NB4 (cell line): Measurements from ENCODE around the gene PDILT.

Experiments used
- DNase-seq: peaks from one replicate; pipeline ENCODE4 v3.0.0; 2010; ENCODE audit warnings: low read depth
- H3K4me3 ChIP-seq: one replicate; pipeline ENCODE4 v1.5.1; 2011; ENCODE audit warnings: mild to moderate bottlenecking, low read depth, low read length, moderate library complexity
- MYC ChIP-seq: IDR thresholded peaks from 2 replicates; pipeline ENCODE4 v1.6.1; 2011; ENCODE audit warnings: low read depth, low read length
- POLR2A ChIP-seq: IDR thresholded peaks from 2 replicates; pipeline ENCODE4 v1.6.1; 2011; ENCODE audit warnings: mild to moderate bottlenecking; ENCODE audit not compliant: insufficient read length; ENCODE audit errors: extremely low read depth
- TF ChIP-seq, protein P1 (sequence below): IDR thresholded peaks from one replicate; pipeline ENCODE4 v1.5.1; 2012; ENCODE audit warnings: low read depth, low read length
- TF ChIP-seq, protein P2 (sequence below): IDR thresholded peaks from 2 replicates; pipeline ENCODE4 v1.6.1; 2011; ENCODE audit warnings: low read depth, low read length

PDILT gene

GRCh38 chr16:20363191-20363590, 41.3 kb downstream of the PDILT start:
- TF ChIP-seq MYC = no peak
- DNase-seq = no peak
- no peak overlapping the region for H3K4me3 ChIP-seq

DNA sequence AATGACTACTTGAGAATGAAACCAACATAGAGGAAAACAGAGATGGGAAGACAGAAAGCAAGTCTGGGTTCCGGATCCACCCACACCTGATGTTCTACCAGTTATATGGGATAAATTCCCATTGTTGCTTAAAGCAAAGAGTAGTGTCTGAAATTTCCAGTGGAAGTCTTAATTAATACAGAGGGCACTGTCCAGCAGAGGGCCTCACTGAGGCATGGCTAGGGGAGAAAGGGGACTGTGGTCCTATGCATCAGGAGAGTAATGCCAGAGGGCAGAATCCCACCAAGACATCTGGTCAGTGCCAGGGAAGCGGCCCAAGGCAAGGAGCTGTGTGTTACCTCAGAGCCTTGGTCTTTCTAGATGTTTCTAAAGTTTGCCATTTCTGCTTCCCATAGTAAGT, 44.5 kb downstream of the PDILT start:
- TF ChIP-seq, protein P1, sequence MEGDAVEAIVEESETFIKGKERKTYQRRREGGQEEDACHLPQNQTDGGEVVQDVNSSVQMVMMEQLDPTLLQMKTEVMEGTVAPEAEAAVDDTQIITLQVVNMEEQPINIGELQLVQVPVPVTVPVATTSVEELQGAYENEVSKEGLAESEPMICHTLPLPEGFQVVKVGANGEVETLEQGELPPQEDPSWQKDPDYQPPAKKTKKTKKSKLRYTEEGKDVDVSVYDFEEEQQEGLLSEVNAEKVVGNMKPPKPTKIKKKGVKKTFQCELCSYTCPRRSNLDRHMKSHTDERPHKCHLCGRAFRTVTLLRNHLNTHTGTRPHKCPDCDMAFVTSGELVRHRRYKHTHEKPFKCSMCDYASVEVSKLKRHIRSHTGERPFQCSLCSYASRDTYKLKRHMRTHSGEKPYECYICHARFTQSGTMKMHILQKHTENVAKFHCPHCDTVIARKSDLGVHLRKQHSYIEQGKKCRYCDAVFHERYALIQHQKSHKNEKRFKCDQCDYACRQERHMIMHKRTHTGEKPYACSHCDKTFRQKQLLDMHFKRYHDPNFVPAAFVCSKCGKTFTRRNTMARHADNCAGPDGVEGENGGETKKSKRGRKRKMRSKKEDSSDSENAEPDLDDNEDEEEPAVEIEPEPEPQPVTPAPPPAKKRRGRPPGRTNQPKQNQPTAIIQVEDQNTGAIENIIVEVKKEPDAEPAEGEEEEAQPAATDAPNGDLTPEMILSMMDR = peak; percentile 35
- no peak for TF ChIP-seq MYC
- DNase-seq = peak; percentile 13
- H3K4me3 ChIP-seq = no peak overlapping the region

- no peak for TF ChIP-seq MYC
- TF ChIP-seq, protein P1 = no peak
- TF ChIP-seq, protein P2, sequence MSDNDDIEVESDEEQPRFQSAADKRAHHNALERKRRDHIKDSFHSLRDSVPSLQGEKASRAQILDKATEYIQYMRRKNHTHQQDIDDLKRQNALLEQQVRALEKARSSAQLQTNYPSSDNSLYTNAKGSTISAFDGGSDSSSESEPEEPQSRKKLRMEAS = no peak
- no peak overlapping the region for H3K4me3 ChIP-seq
- no peak for DNase-seq
Measured at GRCh38 chr16:20355114-20355782, 49.3 kb downstream of the PDILT start.

DNA sequence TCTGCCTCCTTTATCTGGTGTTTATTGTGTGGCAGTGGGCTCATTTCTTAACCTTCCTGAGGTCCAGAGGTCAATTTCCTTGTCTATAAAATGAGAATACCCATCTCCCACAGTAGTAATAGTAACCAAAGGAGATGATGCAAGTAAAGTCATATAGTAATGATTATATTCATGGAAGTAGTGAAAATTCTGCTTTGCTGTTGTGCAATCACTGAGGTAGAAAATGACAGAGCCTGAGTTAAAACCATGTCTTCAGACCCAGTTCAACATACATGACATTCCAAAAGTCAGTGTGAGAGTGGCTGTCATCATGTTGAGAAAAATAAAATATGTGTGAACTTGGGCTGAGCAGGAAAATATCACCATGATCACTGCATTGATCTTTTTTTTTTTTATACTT, 51.2 kb downstream of the PDILT start:
- no peak overlapping the region for H3K4me3 ChIP-seq
- no peak for DNase-seq
- TF ChIP-seq, protein P2 = no peak
- TF ChIP-seq MYC = no peak
- TF ChIP-seq, protein P1 = no peak
- TF ChIP-seq POLR2A = no peak

DNA sequence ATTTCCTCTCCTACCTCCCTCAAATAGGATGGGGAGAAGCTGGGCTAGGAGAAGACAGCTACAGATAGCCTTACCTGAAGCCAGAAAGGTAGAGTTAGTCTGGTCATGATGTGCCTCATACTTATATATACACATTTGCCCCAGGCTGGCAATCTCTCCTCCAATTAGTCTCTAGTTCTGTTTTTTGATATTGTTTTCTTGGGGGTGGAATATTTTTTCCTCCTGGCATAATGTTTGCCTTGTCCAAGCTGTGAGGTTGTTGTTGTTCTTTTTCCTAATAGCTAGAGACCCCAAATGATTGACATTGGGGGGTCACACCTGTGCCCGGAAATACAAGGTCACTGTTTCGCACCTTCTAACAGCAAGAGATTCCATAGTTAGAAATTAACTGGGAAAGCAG, 51.9 kb downstream of the PDILT start, which contains the start of gene UMOD:
UMOD (minus strand) TSS at position 101 of the 400 bp plus-strand sequence. CDS start 1,978 bp downstream, outside the sequence.
- no peak within 1 kb of the TSS for H3K4me3 ChIP-seq
- TF ChIP-seq POLR2A (no peak), MYC (no peak)
- TF ChIP-seq, protein P2 = no peak
- TF ChIP-seq, protein P1 = no peak
- DNase-seq = no peak

- H3K4me3 ChIP-seq = no peak overlapping the region
- no peak for DNase-seq
- TF ChIP-seq POLR2A = no peak
- TF ChIP-seq, protein P1 = peak; percentile 19
Measured at GRCh38 chr16:20349615-20350014, 54.9 kb downstream of the PDILT start.
